K562 (cell line): Measurements from ENCODE around the gene PLXNB3. TPM values are rescaled to one million over a fixed set of nuclear protein-coding genes. Genes with fewer than 3 reads are reported as not detected.

Experiments used
- ATAC-seq: fragments of 200-7000 bp; cut with Tn5 transposase; 3 replicates; pipeline ENCODE4 v1.9.1; 2020; ENCODE audit warnings: moderate library complexity
- BruUV-seq: library from RNA; stranded (reverse); fragments of 400-500 nt; replicated peaks from 2 replicates; lab custom pipeline; 2021; lab: Mats Ljungman, UMichigan
- CTCF ChIA-PET: fragments of 300-600 bp; formaldehyde crosslinking; extraction: SDS; loops from one replicate; lab custom pipeline; 2021; ENCODE audit warnings: low intra/inter-chr PET ratio; lab: Yijun Ruan, JAX
- POLR2A ChIA-PET: fragments of 300-600, 350-650 bp; sonication (Branson Sonifier 250); formaldehyde crosslinking; extraction: SDS; loops from one replicate; lab custom pipeline; 2021; ENCODE audit warnings: antibody characterized with exemption, inconsistent platforms; lab: Yijun Ruan, JAX
- DNase-seq, 4 experiments: peaks; one replicate each; pipeline versions ENCODE4 v3.0.0 to v3.0.0-alpha.2; 2011 to 2018; ENCODE audit warnings: low spot score in 3 of 4, mixed read lengths in 3 of 4; ENCODE audit errors: extremely low read depth in 1 of 4
- FAIRE-seq: peaks from 2 replicates; lab custom pipeline; 2011; peaks lifted over from hg19 to GRCh38; lab: Jason Lieb, UNC
- H2AFZ ChIP-seq: 2 replicates; pipeline ENCODE4 v1.6.0; 2011; ENCODE audit warnings: low read depth, low read length, control low read depth, inconsistent platforms
- H3K27ac ChIP-seq: fragments of 200-600 bp; 3 replicates; pipeline ENCODE4 v1.8.0; 2011; ENCODE audit warnings: low read depth, mild to moderate bottlenecking, control low read depth, inconsistent platforms, low read length, moderate library complexity, mixed read lengths; ENCODE audit errors: extremely low read depth
- H3K27me3 ChIP-seq, 2 experiments: fragments of 300-600 bp in 1 of 2; 2 replicates in 1 of 2; 3 replicates in 1 of 2; pipeline versions ENCODE4 v1.6.0 to v1.8.0; 2011; ENCODE audit warnings: inconsistent platforms in 2 of 2, low read length in 2 of 2, mild to moderate bottlenecking in 1 of 2, mixed read lengths in 1 of 2, moderate library complexity in 1 of 2; ENCODE audit not compliant: control insufficient read depth in 2 of 2, insufficient read depth in 2 of 2
- H3K36me3 ChIP-seq: fragments of 300-600 bp; 3 replicates; pipeline ENCODE4 v1.8.0; 2011; ENCODE audit warnings: mild to moderate bottlenecking, low read length, inconsistent platforms; ENCODE audit not compliant: control insufficient read depth, insufficient read depth
- H3K4me1 ChIP-seq, 2 experiments: fragments of 200-600 bp in 1 of 2; replicated peaks in 1 of 2; 2 replicates in 1 of 2; 3 replicates in 1 of 2; pipeline versions ENCODE4 v1.5.1 to v1.8.0; 2011; ENCODE audit warnings: inconsistent platforms in 2 of 2, low read length in 2 of 2, mild to moderate bottlenecking in 1 of 2, mixed read lengths in 1 of 2, moderate library complexity in 1 of 2; ENCODE audit not compliant: control insufficient read depth in 2 of 2, insufficient read depth in 2 of 2
- H3K4me2 ChIP-seq: 2 replicates; pipeline ENCODE4 v1.6.1; 2011; ENCODE audit warnings: low read length, control low read depth, inconsistent platforms, mixed read lengths; ENCODE audit not compliant: insufficient read depth
- H3K4me3 ChIP-seq: fragments of 200-600 bp; sonication (generic), shearing (Covaris generic); 2 replicates; pipeline ENCODE4 v1.5.1; 2016; ENCODE audit warnings: control low read depth, inconsistent platforms
- H3K79me2 ChIP-seq: fragments of 200-600 bp; 3 replicates; pipeline ENCODE4 v1.8.0; 2011; ENCODE audit warnings: low read length, inconsistent platforms; ENCODE audit not compliant: control insufficient read depth, insufficient read depth
- H3K9ac ChIP-seq, 2 experiments: 2 replicates each; pipeline versions ENCODE4 v1.6.0 to v1.6.1; 2011; ENCODE audit warnings: low read depth in 2 of 2, low read length in 2 of 2, control low read depth in 1 of 2, inconsistent platforms in 1 of 2, mild to moderate bottlenecking in 1 of 2, mixed read lengths in 1 of 2; ENCODE audit not compliant: insufficient read depth in 1 of 2
- H3K9me1 ChIP-seq: one replicate; pipeline ENCODE4 v1.6.0; 2011; ENCODE audit warnings: inconsistent platforms, mild to moderate bottlenecking, low read length, moderate library complexity; ENCODE audit not compliant: control insufficient read depth, insufficient read depth
- H3K9me3 ChIP-seq: replicated peaks from 2 replicates; pipeline ENCODE4 v1.5.1; 2011; ENCODE audit warnings: low read depth, low read length, inconsistent platforms; ENCODE audit not compliant: control insufficient read depth, insufficient read depth
- H4K20me1 ChIP-seq: replicated peaks from 2 replicates; pipeline ENCODE4 v1.6.1; 2011; ENCODE audit warnings: low read length, inconsistent platforms, mixed read lengths; ENCODE audit not compliant: control insufficient read depth, insufficient read depth
- POLR2G ChIP-seq: fragments of 200-400 bp; formaldehyde crosslinking; IDR thresholded peaks from 2 replicates; pipeline ENCODE4 v1.6.1; 2017; ENCODE audit warnings: low read depth, mild to moderate bottlenecking, antibody characterized with exemption, low read length, moderate library complexity
- ZFP36 ChIP-seq: fragments of 150-350 bp; IDR thresholded peaks from 2 replicates; pipeline ENCODE4 v1.6.1; 2018; ENCODE audit warnings: low read length, low read depth; ENCODE audit not compliant: partially characterized antibody
- WGBS: fragments of 100-300 bp; shearing (Covaris generic); methylation state at CpG from one replicate; pipeline ENCODE4 v1.1.6; 2016; ENCODE audit warnings: low coverage, mixed read lengths; ENCODE audit not compliant: insufficient coverage; ENCODE audit errors: missing lambda C conversion rate; 5-methylcytosine and 5-hydroxymethylcytosine counted together
- in situ Hi-C: fragments of 300-500 bp; cut with MboI; formaldehyde crosslinking; loops from 4 replicates; pipeline ENCODE4 v1.15.0; 2018; ENCODE audit warnings: inconsistent platforms, mixed read lengths
- intact Hi-C: fragments of 100-400 bp; cut with micrococcal nuclease; formaldehyde crosslinking; loops from 2 replicates; pipeline ENCODE4 v1.14.2; 2022
- polyA plus RNA-seq, 8 experiments: library from polyadenylated mRNA; depleted of rRNA in 4 of 8; stranded (reverse) in 5 of 8; unstranded in 3 of 8; fragments of >200 nt; fragmentation: Nextera tagmentation in 2 of 8; fragmentation: Illumina TruSeq in 1 of 8; extraction: Ambion mirVana in 2 of 8; extraction: Trizol in 1 of 8; gene quantifications; 2 replicates each; pipeline versions ENCODE4 v1.2.1 to v1.2.3, GENCODE V29; 2011 to 2014; ENCODE audit warnings: inconsistent platforms in 1 of 8, missing spikeins in 1 of 8
- total RNA-seq, 7 experiments: library from RNA; depleted of rRNA in 6 of 7; stranded (reverse); fragments of >200 nt in 6 of 7; fragmentation: Illumina TruSeq in 2 of 7; extraction: Trizol in 2 of 7; gene quantifications; 2 replicates each; pipeline versions ENCODE4 v1.2.1 to v1.2.3, GENCODE V29; 2011 to 2021; ENCODE audit warnings: low replicate concordance in 1 of 7
- TF ChIP-seq, protein P1 (sequence below): fragments of 250-450 bp; sonication (Bioruptor Pico); IDR thresholded peaks from 2 replicates; pipeline ENCODE4 v1.4.0; 2020; ENCODE audit warnings: mild to moderate bottlenecking

PLXNB3 gene
- total and polyA plus RNA-seq, 9 of the 15 experiments (the other 6 are each of a cell fraction or from before 2014, with no cell fraction given), result 0.22 to 2.0 (median 1.4) TPM; not detected in 2

DNA sequence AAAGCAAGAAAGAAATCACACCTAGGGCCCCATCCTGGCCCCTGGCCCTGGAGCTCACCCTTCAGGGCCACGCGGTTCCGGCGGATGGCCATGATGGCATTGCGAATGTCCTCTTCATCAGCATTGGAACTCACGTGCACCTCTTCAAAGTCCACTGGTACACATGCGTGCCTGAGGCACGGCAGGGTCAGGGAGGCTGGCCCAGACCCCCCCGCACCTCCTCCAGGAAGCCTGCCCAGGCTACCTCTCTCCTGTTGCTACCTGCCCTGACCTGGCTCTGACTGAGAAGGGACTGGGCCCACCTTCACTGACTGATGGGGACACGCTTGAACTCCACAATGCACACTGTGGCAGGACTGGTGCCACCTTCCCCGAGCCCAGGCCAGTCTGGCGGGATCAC lies 25.6 kb downstream of the PLXNB3 start:
- 92% methylated on average over 2 of the region's 12 CpGs for WGBS
- Histone ChIP-seq H3K27ac (no peak overlapping the region), H2AFZ (no peak overlapping the region), H3K79me2 (peaks cover 40% of the 10 kb centered on the region), H3K9ac (no peak overlapping the region), H3K4me3 (no peak overlapping the region), H4K20me1 (no peaks in the 10 kb centered on the region; the same call in 1 of the 2 replicates), H3K36me3 (peaks cover 71% of the 10 kb centered on the region; the same call in 2 of the 3 replicates), H3K9me1 (peaks cover 3% of the 10 kb centered on the region), H3K9me3 (no peaks in the 10 kb centered on the region), H3K27me3 (no peaks in the 10 kb centered on the region), H3K4me2 (no peak overlapping the region), H3K4me1 (peaks cover 28 to 43% of the 10 kb centered on the region in 2 experiments)
- intact Hi-C loops (no loop called here), in situ Hi-C loops (no loop called here)
- DNase-seq (no peak), ATAC-seq (no peak), FAIRE-seq (no peak)
- ChIA-PET POLR2A (no interaction called here), CTCF (no interaction called here)
- TF ChIP-seq ZFP36 (peak; percentile 76), POLR2G (peak; percentile 44)
- TF ChIP-seq, protein P1, sequence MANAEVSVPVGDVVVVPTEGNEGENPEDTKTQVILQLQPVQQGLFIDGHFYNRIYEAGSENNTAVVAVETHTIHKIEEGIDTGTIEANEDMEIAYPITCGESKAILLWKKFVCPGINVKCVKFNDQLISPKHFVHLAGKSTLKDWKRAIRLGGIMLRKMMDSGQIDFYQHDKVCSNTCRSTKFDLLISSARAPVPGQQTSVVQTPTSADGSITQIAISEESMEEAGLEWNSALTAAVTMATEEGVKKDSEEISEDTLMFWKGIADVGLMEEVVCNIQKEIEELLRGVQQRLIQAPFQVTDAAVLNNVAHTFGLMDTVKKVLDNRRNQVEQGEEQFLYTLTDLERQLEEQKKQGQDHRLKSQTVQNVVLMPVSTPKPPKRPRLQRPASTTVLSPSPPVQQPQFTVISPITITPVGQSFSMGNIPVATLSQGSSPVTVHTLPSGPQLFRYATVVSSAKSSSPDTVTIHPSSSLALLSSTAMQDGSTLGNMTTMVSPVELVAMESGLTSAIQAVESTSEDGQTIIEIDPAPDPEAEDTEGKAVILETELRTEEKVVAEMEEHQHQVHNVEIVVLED (CRISPR knock-in tag), result no peak
- no TSS peak for BruUV-seq
